Inferior parietal cortex (tissue), 1 donor: ENCODE data around the gene ETV3.

ENCODE experiments used
- DNase-seq: peaks from one replicate; pipeline ENCODE4 v3.0.0-alpha.2; 2016; ENCODE audit errors: extremely low spot score

The ETV3 gene

DNA sequence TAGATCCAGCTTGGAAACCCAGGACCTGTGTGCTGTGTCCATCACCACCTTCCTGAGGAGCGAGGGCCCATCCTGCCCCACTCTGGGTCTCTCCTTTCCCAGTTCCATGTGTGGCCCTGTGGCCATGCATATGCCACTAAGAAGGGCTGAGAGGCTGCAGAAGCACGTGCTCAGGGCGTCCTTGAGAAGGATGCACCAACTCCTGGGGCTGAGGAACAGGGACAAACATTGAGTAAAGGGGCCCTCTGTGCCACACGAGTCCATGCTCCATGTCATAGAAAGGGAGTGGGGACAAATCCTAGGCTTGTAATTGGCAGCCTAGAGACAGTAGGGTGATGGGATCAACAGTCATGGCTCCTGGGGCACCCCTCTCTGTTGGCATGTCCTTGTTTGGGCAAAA is 47.0 kb downstream of the ETV3 start:
- no peak for DNase-seq

DNA sequence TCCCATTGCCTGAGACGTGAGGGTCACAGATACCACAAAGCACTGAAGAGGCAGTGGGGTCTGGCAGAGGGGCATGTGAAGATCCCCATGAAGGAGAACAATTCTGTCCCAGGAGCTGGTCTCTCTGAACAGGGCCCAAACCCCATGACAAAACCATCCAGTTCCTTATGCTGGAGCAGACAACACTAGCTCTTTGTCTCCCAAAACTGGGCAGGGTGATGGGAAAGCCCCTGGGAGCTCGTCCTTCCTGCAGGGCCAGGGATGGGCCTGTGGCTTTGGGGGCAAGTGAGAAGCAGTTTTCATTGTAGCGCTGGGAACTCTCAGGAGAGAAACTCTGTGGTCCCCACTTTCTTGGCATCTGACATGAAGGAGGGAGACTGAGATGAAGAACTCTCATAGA is 47.4 kb downstream of the ETV3 start:
- no peak for DNase-seq

DNA sequence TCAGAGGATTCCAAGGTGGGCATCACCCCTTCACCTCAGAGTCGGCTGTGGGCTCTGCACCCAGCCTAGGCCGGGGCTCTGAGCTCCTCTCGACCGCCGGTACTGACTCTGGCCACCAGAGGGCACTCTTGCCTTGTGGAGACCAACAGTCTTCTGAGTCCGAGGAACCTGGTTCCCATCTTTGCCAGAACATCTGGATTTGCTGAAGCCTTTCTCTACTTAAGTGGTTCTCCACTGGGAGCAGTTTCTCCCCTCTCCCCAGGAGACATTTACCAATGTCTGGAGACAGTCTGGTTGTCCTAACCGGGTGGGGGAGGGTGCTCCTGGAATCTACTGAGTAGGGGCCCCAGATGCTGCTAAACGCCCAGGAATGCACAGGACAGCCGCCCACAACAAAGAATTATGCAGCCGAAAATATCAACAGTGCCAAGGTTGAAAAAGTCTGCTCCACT is 48.0 kb downstream of the ETV3 start:
- peak; percentile 95 for DNase-seq

DNA sequence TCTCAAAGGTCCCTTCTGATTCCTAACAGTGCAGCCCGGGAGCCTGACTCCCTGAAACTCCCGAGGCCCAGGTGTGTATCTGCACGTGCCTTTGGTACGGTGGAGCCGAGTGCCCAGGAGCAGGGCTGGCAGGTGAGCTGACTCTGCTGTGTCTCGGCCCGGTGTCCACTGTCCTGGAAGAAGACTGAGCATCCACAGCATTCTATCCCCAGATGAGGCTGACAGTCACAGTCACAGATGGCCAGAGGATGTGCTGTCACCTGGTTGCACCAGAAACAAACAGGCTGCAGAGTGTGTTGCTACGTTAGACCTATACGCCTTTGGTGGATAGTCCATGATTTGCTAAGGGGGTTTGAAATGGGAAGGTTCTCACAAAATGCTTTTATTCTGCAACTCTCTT is 48.4 kb downstream of the ETV3 start:
- DNase-seq = no peak

DNA sequence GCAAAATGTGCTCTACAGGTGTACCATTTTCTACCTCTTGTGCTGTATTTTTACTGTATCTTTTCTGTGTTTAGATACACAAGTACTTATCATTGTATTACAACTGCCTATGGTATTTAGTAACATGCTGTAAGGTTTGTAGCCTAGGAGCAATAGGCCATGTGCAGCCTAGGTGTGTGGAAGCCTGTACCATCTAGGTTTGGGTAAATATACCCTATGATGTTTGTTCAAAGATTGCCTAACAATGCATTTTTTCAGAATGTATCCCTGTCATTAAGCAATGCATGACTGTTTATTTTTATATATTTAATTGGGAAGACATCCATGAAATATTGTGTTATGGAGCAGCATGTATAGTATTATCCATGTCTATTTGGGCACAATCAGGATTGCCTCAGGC is 49.6 kb downstream of the ETV3 start:
- DNase-seq = no peak

DNA sequence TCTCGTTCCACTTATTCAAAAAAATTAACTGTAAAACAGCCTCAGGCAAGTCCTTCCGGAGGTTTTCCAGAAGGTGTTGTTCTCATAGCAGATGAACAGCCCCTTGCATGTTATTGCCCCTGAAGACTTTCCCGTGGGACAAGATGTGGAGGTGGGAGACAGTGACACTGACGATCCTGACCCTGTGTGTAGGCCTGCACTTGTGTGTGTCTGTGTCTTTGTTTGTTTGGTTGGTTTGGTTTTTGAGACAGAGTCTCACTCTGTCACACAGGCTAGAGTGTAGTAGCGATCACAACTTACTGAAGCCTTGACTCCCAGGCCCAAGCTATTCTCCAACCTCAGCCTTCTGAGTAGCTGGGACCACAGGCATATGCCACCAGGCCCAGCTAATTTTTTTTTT is 51.2 kb downstream of the ETV3 start:
- no peak for DNase-seq

DNA sequence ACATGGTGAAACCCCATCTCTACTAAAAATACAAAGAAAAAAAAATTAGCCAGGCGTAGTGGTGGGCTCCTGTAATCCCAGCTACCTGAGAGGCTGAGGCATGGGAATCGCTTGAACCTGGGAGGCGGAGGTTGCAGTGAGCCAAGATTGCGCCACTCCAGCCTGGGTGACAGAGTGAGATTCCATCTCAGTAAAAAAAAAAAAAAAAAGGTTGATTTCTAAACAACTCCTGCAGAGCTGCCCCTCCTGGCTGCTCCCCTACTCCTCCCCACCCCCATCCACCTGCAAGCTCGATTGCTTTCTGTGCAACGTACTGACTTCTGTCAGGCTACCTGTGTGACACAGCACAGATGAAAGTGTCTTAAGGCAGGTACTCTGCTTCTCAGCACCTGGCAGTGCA is 51.9 kb downstream of the ETV3 start:
- no peak for DNase-seq

DNA sequence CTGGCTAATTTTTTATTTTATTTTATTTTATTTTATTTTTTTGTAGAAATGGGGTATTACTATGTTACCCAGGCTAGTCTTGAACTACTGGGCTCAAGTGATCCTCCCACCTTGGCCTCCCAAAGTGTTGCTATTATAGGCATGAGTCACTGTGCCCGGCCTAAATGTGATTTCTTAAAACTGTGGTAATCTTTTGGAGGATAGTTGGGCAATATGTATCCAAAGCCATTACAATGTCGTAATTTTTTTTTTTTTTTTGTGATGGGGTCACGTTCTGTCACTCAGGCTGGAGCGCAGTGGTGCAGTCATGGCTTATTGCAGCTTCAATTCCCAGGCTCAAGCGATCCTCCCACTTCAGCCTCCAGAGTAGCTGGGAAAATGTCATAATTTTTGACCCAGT is 52.8 kb downstream of the ETV3 start:
- no peak for DNase-seq

DNA sequence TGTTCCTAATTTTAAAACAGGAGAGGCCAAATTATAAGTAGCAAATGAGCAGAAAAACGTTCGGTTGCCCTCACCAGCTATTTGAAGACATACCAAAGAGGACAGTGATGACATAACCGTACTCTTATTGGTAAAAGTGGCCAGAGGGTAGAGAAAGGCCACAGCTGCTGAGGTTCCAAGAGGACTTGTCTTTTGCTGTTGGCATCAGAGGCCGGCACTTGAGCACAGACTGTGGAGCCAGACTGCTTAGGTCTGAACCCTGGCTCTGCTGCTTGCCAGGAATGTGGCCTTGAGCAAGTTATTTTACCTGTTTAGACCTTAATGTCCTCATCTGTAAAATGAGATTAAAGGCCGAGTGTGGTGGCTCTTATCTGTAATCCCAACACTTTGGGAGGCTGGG is 53.5 kb downstream of the ETV3 start:
- DNase-seq = no peak

DNA sequence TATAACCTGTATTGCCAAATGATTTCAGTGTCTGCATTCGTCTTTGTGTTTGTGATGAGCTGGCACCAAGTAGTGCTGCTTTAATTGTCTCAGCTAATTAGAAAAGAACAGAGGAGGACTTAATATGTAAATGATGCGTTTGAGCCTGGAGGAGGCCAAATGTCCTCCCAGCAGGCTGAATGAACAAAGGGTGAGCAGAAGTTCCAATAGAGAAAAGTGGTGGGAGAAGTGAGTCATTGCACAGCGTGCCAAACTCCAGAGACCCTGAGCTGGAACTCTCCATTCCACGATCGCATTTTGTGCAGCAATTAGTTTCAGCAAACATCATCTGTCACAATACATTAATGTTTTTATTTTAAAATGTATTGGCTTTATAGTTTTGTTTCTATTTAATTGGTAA is 56.5 kb downstream of the ETV3 start:
- no peak for DNase-seq

DNA sequence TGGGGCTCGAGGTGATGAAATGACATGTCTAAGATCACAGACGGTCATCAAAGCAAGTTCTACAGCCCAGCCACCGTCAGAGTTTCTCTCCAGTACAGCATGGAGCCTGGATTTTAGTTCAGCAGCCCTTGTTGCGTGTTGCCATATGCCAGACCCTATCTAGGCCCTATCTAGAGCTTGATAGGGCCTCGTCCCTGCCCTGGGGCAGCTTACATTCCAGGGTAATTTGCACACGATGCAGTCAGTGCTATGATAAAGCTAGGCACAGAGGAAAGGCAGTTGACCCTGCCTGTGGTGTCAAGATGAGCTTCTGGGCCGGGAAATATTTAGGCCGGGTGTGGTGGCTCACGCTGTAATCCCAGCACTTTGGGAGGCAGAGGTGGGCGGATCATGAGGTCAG is 57.5 kb downstream of the ETV3 start:
- DNase-seq = no peak

DNA sequence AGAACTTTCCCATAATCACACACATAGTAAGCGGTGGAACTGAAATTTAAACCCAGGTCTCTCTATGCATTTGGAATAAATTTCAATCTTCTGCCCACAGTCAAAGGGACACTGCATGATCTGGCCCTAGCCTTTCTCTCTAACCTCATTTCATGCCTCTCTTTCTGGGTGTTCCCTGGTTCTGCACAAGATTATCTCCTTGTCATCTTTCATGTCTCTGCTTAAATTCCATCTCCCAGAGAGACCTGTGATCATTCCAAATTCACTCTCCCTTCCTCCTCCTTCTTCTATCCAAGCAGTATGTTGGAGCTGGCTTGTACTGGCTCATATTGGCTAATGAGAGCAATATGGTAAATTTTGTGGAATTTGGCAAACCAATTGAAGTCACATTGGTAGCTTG is 60.8 kb downstream of the ETV3 start:
- DNase-seq = no peak

DNA sequence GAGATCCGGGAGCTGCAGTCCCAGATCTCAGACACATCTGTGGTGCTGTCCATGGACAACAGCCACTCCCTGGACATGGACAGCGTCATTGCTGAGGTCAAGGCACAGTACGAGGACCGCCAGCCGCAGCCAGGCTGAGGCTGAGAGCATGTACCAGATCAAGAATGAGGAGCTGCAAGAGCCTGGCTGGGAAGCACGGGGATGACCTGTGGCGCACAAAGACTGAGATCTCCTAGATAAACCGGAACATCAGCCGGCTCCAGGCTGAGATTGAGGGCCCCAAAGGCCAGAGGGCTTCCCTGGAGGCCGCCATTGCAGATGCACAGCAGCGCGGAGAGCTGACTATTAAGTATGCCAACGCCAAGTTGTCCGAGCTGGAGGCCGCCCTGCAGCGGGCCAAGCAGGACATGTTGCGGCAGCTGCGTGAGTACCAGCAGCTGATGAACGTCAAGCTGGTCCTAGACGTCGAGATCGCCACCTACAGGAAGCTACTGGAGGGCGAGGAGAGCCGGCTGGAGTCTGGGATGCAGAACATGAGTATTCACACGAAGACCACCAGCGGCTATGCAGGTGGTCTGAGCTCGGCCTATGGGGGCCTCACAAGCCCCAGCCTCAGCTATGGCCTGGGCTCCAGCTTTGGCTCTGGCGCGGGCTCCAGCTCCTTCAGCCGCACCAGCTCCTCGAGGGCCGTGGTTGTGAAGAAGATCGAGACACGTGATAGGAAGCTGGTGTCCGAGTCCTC is 64.1 kb downstream of the ETV3 start:
- DNase-seq = peak; percentile 64
